Measurements from ENCODE around the gene TIPARP.

- no peak for TF ChIP-seq CTCF (IDR thresholded peaks at IDR 0.05)
- TF ChIP-seq POLR2A (IDR thresholded peaks at IDR 0.05), result no peak
Observed at GRCh38 chr3:156646958-156647357, 27.4 kb upstream of the TIPARP start.

Data from right lobe of liver (tissue), 4 donors.